ENCODE data around the gene LRRC42. TPM values are rescaled to one million over a fixed set of nuclear protein-coding genes. Genes with fewer than 3 reads are reported as not detected.

LRRC42 gene
- total RNA-seq, 1 experiment from 2014 or later, result 50.1 TPM

DNA sequence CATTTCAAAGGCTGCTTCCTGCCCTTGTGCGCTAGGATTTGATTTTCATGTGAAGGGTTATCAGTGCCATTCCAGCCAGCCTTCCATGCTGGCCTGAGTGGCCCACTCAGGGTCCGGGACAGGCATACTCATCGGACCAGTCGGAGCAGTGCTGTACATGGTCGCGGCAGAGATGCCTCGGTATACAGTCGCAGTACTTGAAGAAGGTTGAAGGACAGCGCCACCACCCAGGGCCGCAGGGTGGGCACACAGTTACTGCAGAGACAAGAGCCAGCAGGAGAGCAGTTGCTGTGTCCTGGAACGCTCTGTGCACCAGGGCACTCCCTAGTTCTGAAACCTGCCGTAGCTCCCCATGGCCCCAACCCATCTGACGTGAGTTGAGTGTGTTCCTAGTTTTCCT, 62.7 kb downstream of the LRRC42 start:
- no peaks in the 10 kb centered on the region for H3K27me3 ChIP-seq (ENCODE audit: low read length)
- no peak overlapping the region for H3K9ac ChIP-seq (ENCODE audit: low read length)
- no peaks in the 10 kb centered on the region for H3K9me3 ChIP-seq (ENCODE audit: low read length)
- DNase-seq, result no peak
- H3K4me2 ChIP-seq (ENCODE audit: low read depth, low read length, poor library complexity, severe bottlenecking), result no peak overlapping the region
- no peaks in the 10 kb centered on the region for H4K20me1 ChIP-seq (ENCODE audit: insufficient read depth, low read depth, low read length)
- H3K9me2 ChIP-seq (replicated peaks; ENCODE audit: insufficient read depth, low read length), result no peaks in the 10 kb centered on the region
- no peak overlapping the region for H3K27ac ChIP-seq (ENCODE audit: low read length)
- no peak overlapping the region for H3K4me3 ChIP-seq (ENCODE audit: low read length)
- H3K79me2 ChIP-seq (ENCODE audit: low read length), result no peaks in the 10 kb centered on the region
- H2AFZ ChIP-seq (ENCODE audit: low read length), result no peak overlapping the region
- no peaks in the 10 kb centered on the region for H3K36me3 ChIP-seq (ENCODE audit: insufficient read depth, low read length)
- no peaks in the 10 kb centered on the region for H3K4me1 ChIP-seq (ENCODE audit: low read length)

GRCh38 chr1:54009406-54009805, 63.3 kb downstream of the LRRC42 start:
- Histone ChIP-seq H3K27ac (ENCODE audit: low read length) (no peak overlapping the region), H4K20me1 (ENCODE audit: insufficient read depth, low read depth, low read length) (no peaks in the 10 kb centered on the region), H3K9ac (ENCODE audit: low read length) (no peak overlapping the region), H3K4me1 (ENCODE audit: low read length) (no peaks in the 10 kb centered on the region), H2AFZ (ENCODE audit: low read length) (no peak overlapping the region), H3K4me2 (ENCODE audit: low read depth, low read length, poor library complexity, severe bottlenecking) (no peak overlapping the region), H3K9me2 (replicated peaks; ENCODE audit: insufficient read depth, low read length) (no peaks in the 10 kb centered on the region), H3K9me3 (ENCODE audit: low read length) (no peaks in the 10 kb centered on the region), H3K4me3 (ENCODE audit: low read length) (no peak overlapping the region), H3K27me3 (ENCODE audit: low read length) (no peaks in the 10 kb centered on the region), H3K36me3 (ENCODE audit: insufficient read depth, low read length) (no peaks in the 10 kb centered on the region), H3K79me2 (ENCODE audit: low read length) (no peaks in the 10 kb centered on the region)
- DNase-seq, result no peak

- Histone ChIP-seq H2AFZ (ENCODE audit: low read length) (no peak overlapping the region), H3K9me3 (ENCODE audit: low read length) (no peaks in the 10 kb centered on the region), H3K4me1 (ENCODE audit: low read length) (no peaks in the 10 kb centered on the region), H3K4me3 (ENCODE audit: low read length) (no peak overlapping the region), H4K20me1 (ENCODE audit: insufficient read depth, low read depth, low read length) (no peaks in the 10 kb centered on the region), H3K9ac (ENCODE audit: low read length) (no peak overlapping the region), H3K9me2 (replicated peaks; ENCODE audit: insufficient read depth, low read length) (no peaks in the 10 kb centered on the region), H3K79me2 (ENCODE audit: low read length) (no peaks in the 10 kb centered on the region), H3K36me3 (ENCODE audit: insufficient read depth, low read length) (no peaks in the 10 kb centered on the region), H3K27me3 (ENCODE audit: low read length) (no peaks in the 10 kb centered on the region), H3K4me2 (ENCODE audit: low read depth, low read length, poor library complexity, severe bottlenecking) (no peak overlapping the region), H3K27ac (ENCODE audit: low read length) (no peak overlapping the region)
- no peak for DNase-seq
These were observed 64.4 kb downstream of the LRRC42 start for GRCh38 chr1:54010415-54011117.

GRCh38 chr1:54011316-54012007, 65.3 kb downstream of the LRRC42 start:
- no peaks in the 10 kb centered on the region for H3K9me3 ChIP-seq (ENCODE audit: low read length)
- DNase-seq, result no peak
- H3K9me2 ChIP-seq (replicated peaks; ENCODE audit: insufficient read depth, low read length), result no peaks in the 10 kb centered on the region
- H3K36me3 ChIP-seq (ENCODE audit: insufficient read depth, low read length), result no peaks in the 10 kb centered on the region
- no peak overlapping the region for H2AFZ ChIP-seq (ENCODE audit: low read length)
- H3K4me1 ChIP-seq (ENCODE audit: low read length), result no peaks in the 10 kb centered on the region
- no peak overlapping the region for H3K4me2 ChIP-seq (ENCODE audit: low read depth, low read length, poor library complexity, severe bottlenecking)
- H3K9ac ChIP-seq (ENCODE audit: low read length), result no peak overlapping the region
- no peak overlapping the region for H3K4me3 ChIP-seq (ENCODE audit: low read length)
- no peak overlapping the region for H3K27ac ChIP-seq (ENCODE audit: low read length)
- no peaks in the 10 kb centered on the region for H3K27me3 ChIP-seq (ENCODE audit: low read length)
- H4K20me1 ChIP-seq (ENCODE audit: insufficient read depth, low read depth, low read length), result no peaks in the 10 kb centered on the region
- H3K79me2 ChIP-seq (ENCODE audit: low read length), result no peaks in the 10 kb centered on the region

- no peak overlapping the region for H3K4me3 ChIP-seq (ENCODE audit: low read length)
- no peaks in the 10 kb centered on the region for H3K27me3 ChIP-seq (ENCODE audit: low read length)
- no peaks in the 10 kb centered on the region for H3K4me1 ChIP-seq (ENCODE audit: low read length)
- no peaks in the 10 kb centered on the region for H3K9me3 ChIP-seq (ENCODE audit: low read length)
- H3K9me2 ChIP-seq (replicated peaks; ENCODE audit: insufficient read depth, low read length), result no peaks in the 10 kb centered on the region
- no peak overlapping the region for H3K9ac ChIP-seq (ENCODE audit: low read length)
- H2AFZ ChIP-seq (ENCODE audit: low read length), result no peak overlapping the region
- no peaks in the 10 kb centered on the region for H4K20me1 ChIP-seq (ENCODE audit: insufficient read depth, low read depth, low read length)
- H3K4me2 ChIP-seq (ENCODE audit: low read depth, low read length, poor library complexity, severe bottlenecking), result no peak overlapping the region
- H3K79me2 ChIP-seq (ENCODE audit: low read length), result no peaks in the 10 kb centered on the region
- no peak for DNase-seq
- H3K36me3 ChIP-seq (ENCODE audit: insufficient read depth, low read length), result no peaks in the 10 kb centered on the region
- H3K27ac ChIP-seq (ENCODE audit: low read length), result no peak overlapping the region
These were observed 65.8 kb downstream of the LRRC42 start for GRCh38 chr1:54012008-54012325.

- Histone ChIP-seq H3K4me3 (ENCODE audit: low read length) (no peak overlapping the region), H3K27me3 (ENCODE audit: low read length) (no peaks in the 10 kb centered on the region), H3K27ac (ENCODE audit: low read length) (no peak overlapping the region), H3K4me2 (ENCODE audit: low read depth, low read length, poor library complexity, severe bottlenecking) (no peak overlapping the region), H4K20me1 (ENCODE audit: insufficient read depth, low read depth, low read length) (no peaks in the 10 kb centered on the region), H2AFZ (ENCODE audit: low read length) (no peak overlapping the region), H3K9me3 (ENCODE audit: low read length) (no peaks in the 10 kb centered on the region), H3K4me1 (ENCODE audit: low read length) (no peaks in the 10 kb centered on the region), H3K79me2 (ENCODE audit: low read length) (no peaks in the 10 kb centered on the region), H3K9ac (ENCODE audit: low read length) (no peak overlapping the region), H3K9me2 (replicated peaks; ENCODE audit: insufficient read depth, low read length) (no peaks in the 10 kb centered on the region), H3K36me3 (ENCODE audit: insufficient read depth, low read length) (no peaks in the 10 kb centered on the region)
- no peak for DNase-seq
These were observed 66.7 kb downstream of the LRRC42 start for GRCh38 chr1:54012863-54013262.

DNA sequence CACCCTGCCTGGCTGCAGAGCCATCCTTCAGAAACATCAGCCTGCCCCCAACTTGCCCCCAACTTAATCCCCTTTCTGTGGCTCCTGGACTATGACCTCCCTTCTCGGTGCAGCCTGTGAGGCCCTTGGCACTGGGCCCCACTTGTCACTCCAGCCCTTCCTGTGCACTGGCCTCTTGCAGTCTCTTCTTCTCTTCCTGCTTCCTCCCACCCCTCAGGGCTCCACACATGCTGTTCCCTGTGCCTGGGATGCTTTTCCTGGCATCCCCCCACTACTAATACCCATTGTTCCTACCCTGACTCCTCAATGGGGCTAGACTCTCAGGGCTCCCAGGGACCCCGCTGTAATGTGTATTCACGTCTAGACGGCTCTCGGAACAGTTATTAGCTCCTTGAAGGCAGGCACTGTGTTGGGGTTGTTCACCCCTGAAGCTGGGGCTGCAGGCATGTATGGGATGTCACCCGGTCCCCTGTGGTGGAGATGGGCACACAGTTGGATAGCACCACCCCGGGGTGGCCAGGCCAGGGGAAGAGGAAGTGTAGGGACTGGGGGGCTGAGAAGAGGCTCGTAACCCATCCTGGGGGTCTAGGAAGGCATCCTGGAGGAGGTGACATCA, 67.4 kb downstream of the LRRC42 start:
- Histone ChIP-seq H3K79me2 (ENCODE audit: low read length) (no peaks in the 10 kb centered on the region), H3K4me1 (ENCODE audit: low read length) (no peaks in the 10 kb centered on the region), H3K36me3 (ENCODE audit: insufficient read depth, low read length) (no peaks in the 10 kb centered on the region), H3K27ac (ENCODE audit: low read length) (no peak overlapping the region), H3K4me3 (ENCODE audit: low read length) (no peak overlapping the region), H3K4me2 (ENCODE audit: low read depth, low read length, poor library complexity, severe bottlenecking) (no peak overlapping the region), H2AFZ (ENCODE audit: low read length) (no peak overlapping the region), H3K9me2 (replicated peaks; ENCODE audit: insufficient read depth, low read length) (no peaks in the 10 kb centered on the region), H3K9me3 (ENCODE audit: low read length) (no peaks in the 10 kb centered on the region), H3K27me3 (ENCODE audit: low read length) (no peaks in the 10 kb centered on the region), H3K9ac (ENCODE audit: low read length) (no peak overlapping the region), H4K20me1 (ENCODE audit: insufficient read depth, low read depth, low read length) (no peaks in the 10 kb centered on the region)
- no peak for DNase-seq

DNA sequence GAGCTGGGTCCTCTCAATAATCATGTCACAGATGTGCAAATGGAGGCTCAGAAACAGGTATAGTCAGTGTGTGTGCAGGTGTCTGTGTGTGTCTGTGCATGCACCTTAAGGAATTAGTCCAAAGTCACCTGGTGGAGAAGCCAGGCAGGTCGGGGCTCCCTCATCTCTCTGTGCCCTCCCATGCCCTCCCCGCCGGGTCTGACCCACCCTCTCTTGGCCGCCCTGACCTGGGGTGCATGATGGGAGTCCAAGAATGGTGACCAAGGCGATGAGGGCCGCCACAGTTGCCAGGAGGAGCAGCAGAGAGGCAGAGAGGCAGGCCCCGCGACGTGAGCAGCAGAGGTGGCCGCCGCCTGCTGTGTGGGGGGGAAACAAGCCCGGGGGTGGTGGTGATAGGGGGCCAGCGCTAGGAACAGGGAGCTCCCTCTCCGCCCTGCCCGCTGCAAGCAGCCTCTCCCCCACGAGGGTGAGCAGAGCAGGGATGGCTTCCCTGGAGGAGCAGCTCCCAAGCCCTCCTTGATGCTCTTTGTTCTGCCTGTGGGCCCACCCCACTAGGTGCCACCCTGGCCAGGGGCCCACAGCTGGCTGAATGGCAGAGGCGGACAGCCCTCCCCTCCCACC, 68.0 kb downstream of the LRRC42 start:
- Histone ChIP-seq H3K27ac (ENCODE audit: low read length) (no peak overlapping the region), H3K79me2 (ENCODE audit: low read length) (no peaks in the 10 kb centered on the region), H3K9ac (ENCODE audit: low read length) (no peak overlapping the region), H3K4me3 (ENCODE audit: low read length) (no peak overlapping the region), H3K27me3 (ENCODE audit: low read length) (no peaks in the 10 kb centered on the region), H3K9me2 (replicated peaks; ENCODE audit: insufficient read depth, low read length) (no peaks in the 10 kb centered on the region), H3K36me3 (ENCODE audit: insufficient read depth, low read length) (no peaks in the 10 kb centered on the region), H2AFZ (ENCODE audit: low read length) (no peak overlapping the region), H4K20me1 (ENCODE audit: insufficient read depth, low read depth, low read length) (no peaks in the 10 kb centered on the region), H3K4me2 (ENCODE audit: low read depth, low read length, poor library complexity, severe bottlenecking) (no peak overlapping the region), H3K9me3 (ENCODE audit: low read length) (no peaks in the 10 kb centered on the region), H3K4me1 (ENCODE audit: low read length) (no peaks in the 10 kb centered on the region)
- DNase-seq, result no peak

All from Karpas-422 (cell line).